ENCODE results near the gene TMEM147. TPM values are rescaled to one million over a fixed set of nuclear protein-coding genes. Genes with fewer than 3 reads are reported as not detected.

The TMEM147 gene
- total RNA-seq, 1 experiment from 2014 or later = 157 TPM

GRCh38 chr19:35556025-35556590 is 10.7 kb downstream of the TMEM147 start:
- intact Hi-C loops (cut with micrococcal nuclease; ENCODE audit: unreplicated experiment) (loop anchor here (10.0 kb wide), 1 partner anchor 159 kb away; the partner anchor contains the start of gene KMT2B), in situ Hi-C loops (cut with HindIII; ENCODE audit: low pct_unique_long_range_greater_than_20kb, low sequenced_read_pairs) (no loop called here)
- Histone ChIP-seq H3K27ac (ENCODE audit: low read length) (no peak overlapping the region), H3K27me3 (ENCODE audit: control insufficient read depth, insufficient read depth, low read length) (peaks cover 3% of the 10 kb centered on the region; the same call in 1 of the 2 replicates), H3K4me3 (ENCODE audit: low read depth in 2 of 2, low read length in 2 of 2) (no peak overlapping the region), H3K36me3 (ENCODE audit: control insufficient read depth, insufficient read depth, low read length) (no peaks in the 10 kb centered on the region), H3K9me3 (ENCODE audit: control insufficient read depth, insufficient read depth, low read depth, low read length) (no peaks in the 10 kb centered on the region), H3K4me1 (ENCODE audit: control insufficient read depth, insufficient read depth, low read length) (peaks cover 6% of the 10 kb centered on the region; the same call in 1 of the 2 replicates)
- CTCF ChIA-PET = interaction anchor here (0.6 to 1.1 kb wide), 4 partner anchors 41 to 267 kb away, joined by 3 to 8 read pairs (median 4); no protein-coding TSS in a partner anchor
- POLR2A ChIA-PET = interaction anchor here (0.5 to 0.6 kb wide), 2 partner anchors 191 to 327 kb away, joined by 4 to 16 read pairs; no protein-coding TSS in a partner anchor
- DNase-seq (ENCODE audit: low read depth, low spot score) = no peak
- ATAC-seq = no peak
- no TSS peak for BruUV-seq (replicated peaks)
- TF ChIP-seq POLR2AphosphoS5 (IDR thresholded peaks at IDR 0.05; ENCODE audit: low read depth, low read length) = no peak
- TF ChIP-seq CTCF (IDR thresholded peaks at IDR 0.05) = no peak; the same call in 1 of the 2 replicates

DNA sequence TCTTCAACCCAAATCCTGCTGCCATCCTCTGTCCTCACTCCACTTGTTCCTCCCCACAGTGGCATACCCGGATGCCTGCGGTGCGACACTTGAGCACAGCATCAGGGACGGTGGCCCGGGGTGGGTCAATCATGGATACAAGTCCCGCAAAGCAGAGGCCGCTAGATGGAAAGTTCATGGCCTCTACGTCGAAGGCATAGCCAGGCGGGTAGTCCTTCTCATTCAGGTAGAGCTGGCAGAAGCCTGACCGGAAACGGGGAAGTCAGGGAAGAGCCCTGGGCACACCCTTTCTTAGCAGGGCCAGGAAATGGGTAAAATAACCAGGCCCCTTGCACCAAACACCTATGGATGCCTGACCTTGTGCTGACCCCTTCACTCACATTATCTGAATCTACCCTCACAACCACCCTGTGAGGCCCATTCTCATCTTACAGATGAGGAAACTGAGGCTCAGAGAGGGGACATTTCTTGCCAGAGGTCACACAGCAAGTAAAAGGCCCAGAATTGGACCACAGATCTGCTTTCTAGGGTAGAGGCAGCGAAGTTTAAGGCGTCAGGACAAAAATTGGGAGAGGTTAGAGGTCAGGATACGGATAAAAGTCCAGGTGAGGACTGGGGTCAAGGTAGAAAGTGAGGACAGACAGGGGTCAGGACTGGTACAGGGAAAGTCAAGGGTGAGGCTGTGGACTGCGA is 11.6 kb downstream of the TMEM147 start:
- in situ Hi-C loops (cut with HindIII; ENCODE audit: low pct_unique_long_range_greater_than_20kb, low sequenced_read_pairs) = no loop called here
- no peak overlapping the region for H3K27ac ChIP-seq (ENCODE audit: low read length)
- CTCF ChIA-PET = interaction anchor here (1.0 to 1.1 kb wide), 2 partner anchors 9 to 88 kb away, joined by 3 to 4 read pairs; no protein-coding TSS in a partner anchor
- peaks cover 6% of the 10 kb centered on the region; the same call in 1 of the 2 replicates for H3K4me1 ChIP-seq (ENCODE audit: control insufficient read depth, insufficient read depth, low read length)
- no peaks in the 10 kb centered on the region for H3K9me3 ChIP-seq (ENCODE audit: control insufficient read depth, insufficient read depth, low read depth, low read length)
- intact Hi-C loops (cut with micrococcal nuclease; ENCODE audit: unreplicated experiment) = loop anchor here (10.0 kb wide), 1 partner anchor 158 kb away; the partner anchor contains the start of gene KMT2B
- BruUV-seq (replicated peaks) = no TSS peak
- TF ChIP-seq SIN3A (IDR thresholded peaks at IDR 0.05; ENCODE audit: borderline replicate concordance, insufficient read depth, low read depth, low read length) (no peak), TCF7L2 (IDR thresholded peaks at IDR 0.05; ENCODE audit: low read depth, low read length) (no peak), REST (IDR thresholded peaks at IDR 0.05; ENCODE audit: insufficient read depth in 1 of 2, low read depth in 2 of 2, low read length in 1 of 2) (no peak), POLR2AphosphoS5 (IDR thresholded peaks at IDR 0.05; ENCODE audit: low read depth, low read length) (no peak), CTCF (IDR thresholded peaks at IDR 0.05) (no peak)
- POLR2A ChIA-PET = interaction anchor here (0.6 kb wide), 1 partner anchor 81 kb away, joined by 8 read pairs; no protein-coding TSS in a partner anchor
- ATAC-seq (no peak), DNase-seq (ENCODE audit: low read depth, low spot score) (no peak)
- H3K4me3 ChIP-seq (ENCODE audit: low read depth in 2 of 2, low read length in 2 of 2) = no peak overlapping the region
- H3K36me3 ChIP-seq (ENCODE audit: control insufficient read depth, insufficient read depth, low read length) = no peaks in the 10 kb centered on the region
- peaks cover 5% of the 10 kb centered on the region; the same call in 1 of the 2 replicates for H3K27me3 ChIP-seq (ENCODE audit: control insufficient read depth, insufficient read depth, low read length)

Data from Panc1 (cell line).